OCI-LY1 (cell line): Measurements from ENCODE around the gene FARS2.

ENCODE experiments used
- H2AFZ ChIP-seq: fragments of 200-600 bp; sonication (generic), shearing (Covaris generic); 2 replicates; pipeline ENCODE4 v1.6.0; 2014; ENCODE audit warnings: antibody characterized with exemption, mild to moderate bottlenecking, low read length
- H3F3A ChIP-seq: fragments of 200-600 bp; sonication (generic), shearing (Covaris generic); 2 replicates; pipeline ENCODE4 v1.6.0; 2014; ENCODE audit warnings: mild to moderate bottlenecking, antibody characterized with exemption, low read length, moderate library complexity; ENCODE audit not compliant: insufficient read depth
- H3K27ac ChIP-seq: fragments of 200-600 bp; sonication (generic); 2 replicates; pipeline ENCODE4 v1.5.1; 2014; ENCODE audit warnings: low read length, mixed run types, mild to moderate bottlenecking, low read depth; ENCODE audit not compliant: poor library complexity, severe bottlenecking
- H3K27me3 ChIP-seq: fragments of 200-600 bp; sonication (generic); 2 replicates; pipeline ENCODE4 v1.6.0; 2014; ENCODE audit warnings: antibody characterized with exemption, mild to moderate bottlenecking, low read length, moderate library complexity; ENCODE audit not compliant: insufficient read depth
- H3K36me3 ChIP-seq: fragments of 200-600 bp; sonication (generic); 2 replicates; pipeline ENCODE4 v1.6.1; 2014; ENCODE audit warnings: mild to moderate bottlenecking, antibody characterized with exemption, low read length, moderate library complexity, mixed read lengths; ENCODE audit not compliant: insufficient read depth
- H3K4me1 ChIP-seq: fragments of 200-600 bp; sonication (generic); 2 replicates; pipeline ENCODE4 v1.5.1; 2014; ENCODE audit warnings: mild to moderate bottlenecking, low read length, moderate library complexity; ENCODE audit not compliant: insufficient read depth, severe bottlenecking
- H3K4me2 ChIP-seq: fragments of 200-600 bp; sonication (generic), shearing (Covaris generic); 2 replicates; pipeline ENCODE4 v1.6.1; 2014; ENCODE audit warnings: low read length
- H3K4me3 ChIP-seq: fragments of 200-600 bp; sonication (generic); 2 replicates; pipeline ENCODE4 v1.5.1; 2014; ENCODE audit warnings: low read length, low read depth, mild to moderate bottlenecking, mixed read lengths; ENCODE audit not compliant: poor library complexity, severe bottlenecking
- H3K79me2 ChIP-seq: fragments of 200-600 bp; shearing (Covaris generic); 2 replicates; pipeline ENCODE4 v1.6.1; 2016; ENCODE audit warnings: mixed run types, low read length, mixed read lengths; ENCODE audit not compliant: insufficient read depth
- H3K9ac ChIP-seq: fragments of 200-600 bp; sonication (generic), shearing (Covaris generic); 2 replicates; pipeline ENCODE4 v1.6.1; 2014; ENCODE audit warnings: mild to moderate bottlenecking, low read length, mixed read lengths
- H3K9me2 ChIP-seq: fragments of 200-600 bp; sonication (generic), shearing (Covaris generic); 2 replicates; pipeline ENCODE4 v1.6.1; 2014; ENCODE audit warnings: low read depth, mild to moderate bottlenecking, low read length, mixed read lengths
- H3K9me3 ChIP-seq: fragments of 200-600 bp; shearing (Covaris generic); 2 replicates; pipeline ENCODE4 v1.6.1; 2014; ENCODE audit warnings: low read length, mixed read lengths
- H4K20me1 ChIP-seq: fragments of 200-600 bp; sonication (generic), shearing (Covaris generic); 2 replicates; pipeline ENCODE4 v1.6.0; 2016; ENCODE audit warnings: mild to moderate bottlenecking, low read length; ENCODE audit not compliant: insufficient read depth
- CTCF ChIP-seq: fragments of 200-600 bp; sonication (generic), shearing (Covaris generic); IDR thresholded peaks from 2 replicates; pipeline ENCODE4 v1.5.1; 2017; ENCODE audit warnings: mild to moderate bottlenecking, antibody characterized with exemption, low read length, moderate library complexity, mixed read lengths
- EZH2 ChIP-seq: fragments of 200-600 bp; sonication (generic), shearing (Covaris generic); IDR thresholded peaks from 2 replicates; pipeline ENCODE4 v1.8.0; 2017; ENCODE audit warnings: borderline replicate concordance, mixed run types, mild to moderate bottlenecking, antibody characterized with exemption, low read length, moderate library complexity, mixed read lengths

The FARS2 gene

GRCh38 chr6:5622276-5623005, 361.1 kb downstream of the FARS2 start:
- Histone ChIP-seq H3K79me2 (no peaks in the 10 kb centered on the region), H3K4me2 (no peak overlapping the region), H2AFZ (no peak overlapping the region), H3K4me1 (peaks cover 43% of the 10 kb centered on the region), H3K4me3 (no peak overlapping the region), H3K36me3 (no peaks in the 10 kb centered on the region), H3K27ac (no peak overlapping the region), H3K9me2 (no peaks in the 10 kb centered on the region), H3K9ac (no peak overlapping the region), H4K20me1 (no peaks in the 10 kb centered on the region), H3K9me3 (no peaks in the 10 kb centered on the region), H3F3A (no peaks in the 10 kb centered on the region), H3K27me3 (no peaks in the 10 kb centered on the region)
- TF ChIP-seq CTCF, result no peak
- TF ChIP-seq EZH2, result no peak

GRCh38 chr6:5623769-5624168, 362.5 kb downstream of the FARS2 start:
- no peak overlapping the region for H3K4me2 ChIP-seq
- H3K36me3 ChIP-seq, result no peaks in the 10 kb centered on the region
- H3K4me3 ChIP-seq, result no peak overlapping the region
- no peak overlapping the region for H3K9ac ChIP-seq
- no peaks in the 10 kb centered on the region for H3K79me2 ChIP-seq
- TF ChIP-seq EZH2 (no peak), CTCF (no peak)
- no peaks in the 10 kb centered on the region for H3K9me2 ChIP-seq
- H3K9me3 ChIP-seq, result no peaks in the 10 kb centered on the region
- H4K20me1 ChIP-seq, result no peaks in the 10 kb centered on the region
- H3K4me1 ChIP-seq, result peaks cover 52% of the 10 kb centered on the region
- H3K27ac ChIP-seq, result no peak overlapping the region
- no peaks in the 10 kb centered on the region for H3F3A ChIP-seq
- H2AFZ ChIP-seq, result no peak overlapping the region
- H3K27me3 ChIP-seq, result no peaks in the 10 kb centered on the region

- TF ChIP-seq EZH2 (no peak), CTCF (no peak)
- H3K27ac ChIP-seq, result no peak overlapping the region
- no peak overlapping the region for H3K4me2 ChIP-seq
- H3K4me3 ChIP-seq, result no peak overlapping the region
- no peaks in the 10 kb centered on the region for H3K9me3 ChIP-seq
- H3K36me3 ChIP-seq, result no peaks in the 10 kb centered on the region
- H3K79me2 ChIP-seq, result no peaks in the 10 kb centered on the region
- no peaks in the 10 kb centered on the region for H3F3A ChIP-seq
- no peaks in the 10 kb centered on the region for H4K20me1 ChIP-seq
- H3K9me2 ChIP-seq, result no peaks in the 10 kb centered on the region
- H3K27me3 ChIP-seq, result no peaks in the 10 kb centered on the region
- H3K4me1 ChIP-seq, result peaks cover 50% of the 10 kb centered on the region
- no peak overlapping the region for H2AFZ ChIP-seq
- H3K9ac ChIP-seq, result no peak overlapping the region
These were observed 362.9 kb downstream of the FARS2 start for GRCh38 chr6:5624256-5624655.
